Measurements from ENCODE around the gene COX19. TPM values are rescaled to one million over a fixed set of nuclear protein-coding genes. Genes with fewer than 3 reads are reported as not detected.

Gene COX19
- total RNA-seq, 1 experiment from 2014 or later: 12.3 TPM

- Histone ChIP-seq H4K91ac (ENCODE audit: insufficient read length, low read depth, low read length) (peak overlapping the region; percentile 46), H3K14ac (ENCODE audit: insufficient read depth, low read length) (peak overlapping the region; percentile 42), H2BK20ac (ENCODE audit: low read depth, low read length, poor library complexity, severe bottlenecking) (no peak overlapping the region), H3K9me3 (ENCODE audit: control insufficient read depth, low read depth, low read length) (no peaks in the 10 kb centered on the region), H4K20me1 (ENCODE audit: control insufficient read depth, insufficient read depth, insufficient read length) (no peaks in the 10 kb centered on the region), H3K27ac (ENCODE audit: insufficient read length, low read depth, low read length) (no peak overlapping the region), H2AFZ (ENCODE audit: low read length) (no peak overlapping the region), H2BK12ac (ENCODE audit: insufficient read length, low read depth, low read length) (no peak overlapping the region), H3K9ac (ENCODE audit: extremely low read depth, insufficient read length, low read length) (no peak overlapping the region), H3K4ac (ENCODE audit: low read depth, low read length) (no peak overlapping the region; the same call in 1 of the 2 replicates), H2BK15ac (ENCODE audit: low read depth, low read length) (no peak overlapping the region), H3K23me2 (ENCODE audit: insufficient read length, low read depth, low read length, poor library complexity, severe bottlenecking) (no peaks in the 10 kb centered on the region), H4K5ac (ENCODE audit: insufficient read length, low read depth, low read length) (no peak overlapping the region), H3K79me2 (ENCODE audit: insufficient read depth, low read length) (no peaks in the 10 kb centered on the region), H3T11ph (ENCODE audit: low read length) (no peak overlapping the region), H3K23ac (ENCODE audit: insufficient read length, low read depth, low read length) (no peak overlapping the region), H3K56ac (ENCODE audit: insufficient read length, low read depth, low read length) (no peak overlapping the region), H3K18ac (ENCODE audit: insufficient read length, low read depth, low read length) (peak overlapping the region; percentile 23), H3K79me1 (ENCODE audit: insufficient read depth, low read depth, low read length, poor library complexity, severe bottlenecking) (no peaks in the 10 kb centered on the region), H2BK5ac (ENCODE audit: insufficient read length, low read length) (no peak overlapping the region), H3K4me2 (ENCODE audit: insufficient read depth, insufficient read length, low read length) (no peak overlapping the region), H4K8ac (replicated peaks; ENCODE audit: insufficient read length, low read depth, low read length) (no peak overlapping the region), H3K4me1 (ENCODE audit: insufficient read depth, low read length) (no peaks in the 10 kb centered on the region; the same call in 1 of the 2 replicates), H3K27me3 (ENCODE audit: insufficient read depth, low read length) (no peaks in the 10 kb centered on the region), H2BK120ac (ENCODE audit: low read depth, low read length, poor library complexity, severe bottlenecking) (no peak overlapping the region), H2AK5ac (ENCODE audit: insufficient read length, low read length) (no peak overlapping the region)
- Mint-ChIP-seq H3K9me3 (peaks cover 0 to 3% of the 10 kb centered on the region in 2 experiments; a peak in 3 of 5 replicates), H3K27me3 (ENCODE audit: low read depth) (peaks cover 18% of the 10 kb centered on the region), H3K4me1 (peaks cover 7 to 13% of the 10 kb centered on the region in 2 experiments; a peak in 2 of 4 replicates), H3K36me3 (ENCODE audit: insufficient read depth in 1 of 3, low read depth in 3 of 3) (no peaks in the 10 kb centered on the region; a peak in 1 of 7 replicates), H3K27ac (peak overlapping the region in 1 of 3 experiments; percentile 28; a peak in 1 of 7 replicates), H3K4me3 (no peak overlapping the region)
- no CpG with 5 or more reads among the region's 30 CpGs for WGBS (ENCODE audit: extremely low coverage, insufficient read length, low lambda C conversion rate)
- TF ChIP-seq, protein P1, sequence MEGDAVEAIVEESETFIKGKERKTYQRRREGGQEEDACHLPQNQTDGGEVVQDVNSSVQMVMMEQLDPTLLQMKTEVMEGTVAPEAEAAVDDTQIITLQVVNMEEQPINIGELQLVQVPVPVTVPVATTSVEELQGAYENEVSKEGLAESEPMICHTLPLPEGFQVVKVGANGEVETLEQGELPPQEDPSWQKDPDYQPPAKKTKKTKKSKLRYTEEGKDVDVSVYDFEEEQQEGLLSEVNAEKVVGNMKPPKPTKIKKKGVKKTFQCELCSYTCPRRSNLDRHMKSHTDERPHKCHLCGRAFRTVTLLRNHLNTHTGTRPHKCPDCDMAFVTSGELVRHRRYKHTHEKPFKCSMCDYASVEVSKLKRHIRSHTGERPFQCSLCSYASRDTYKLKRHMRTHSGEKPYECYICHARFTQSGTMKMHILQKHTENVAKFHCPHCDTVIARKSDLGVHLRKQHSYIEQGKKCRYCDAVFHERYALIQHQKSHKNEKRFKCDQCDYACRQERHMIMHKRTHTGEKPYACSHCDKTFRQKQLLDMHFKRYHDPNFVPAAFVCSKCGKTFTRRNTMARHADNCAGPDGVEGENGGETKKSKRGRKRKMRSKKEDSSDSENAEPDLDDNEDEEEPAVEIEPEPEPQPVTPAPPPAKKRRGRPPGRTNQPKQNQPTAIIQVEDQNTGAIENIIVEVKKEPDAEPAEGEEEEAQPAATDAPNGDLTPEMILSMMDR (conservative IDR thresholded peaks at IDR 0.05): no peak
- peak; percentile 97 for DNase-seq
These were observed 29.6 kb downstream of the COX19 start for GRCh38 chr7:945556-946255.

All from H9 (cell line).